Endothelial cell of umbilical vein (primary cell): Measurements from ENCODE around the gene SCG2. TPM values are rescaled to one million over a fixed set of nuclear protein-coding genes. Genes with fewer than 3 reads are reported as not detected.

Source experiments
- BruUV-seq: library from RNA; stranded (reverse); fragments of 400-500 nt; replicated peaks from 2 replicates; lab custom pipeline; 2021; lab: Mats Ljungman, UMichigan
- CTCF ChIA-PET: fragments of 300-600, 350-600 bp; sonication (Branson Sonifier 250); formaldehyde crosslinking; loops from one replicate; lab custom pipeline; 2021; ENCODE audit warnings: antibody characterized with exemption, inconsistent platforms; lab: Charles Lee
- POLR2A ChIA-PET: fragments of 300-600, 350-600 bp; sonication (Branson Sonifier 250); formaldehyde crosslinking; loops from one replicate; lab custom pipeline; 2021; ENCODE audit warnings: antibody characterized with exemption, inconsistent platforms; lab: Charles Lee
- DNase-seq: peaks from one replicate; pipeline ENCODE4 v3.0.0-alpha.2; 2011; ENCODE audit warnings: low read depth, low spot score
- FAIRE-seq: peaks from 2 replicates; lab custom pipeline; 2011; peaks lifted over from hg19 to GRCh38; lab: Jason Lieb, UNC
- H2AFZ ChIP-seq: 2 replicates; pipeline ENCODE4 v1.6.0; 2012; ENCODE audit warnings: low read depth, low read length, control low read depth, inconsistent platforms
- H3K27ac ChIP-seq: 2 replicates; pipeline ENCODE4 v1.5.1; 2011; ENCODE audit warnings: low read depth, mild to moderate bottlenecking, control low read depth, low read length, moderate library complexity; ENCODE audit not compliant: insufficient read depth
- H3K27me3 ChIP-seq, 2 experiments: 2 replicates each; pipeline versions ENCODE4 v1.6.0 to v1.6.1; 2011; ENCODE audit warnings: low read length in 2 of 2, mixed read lengths in 1 of 2; ENCODE audit not compliant: control insufficient read depth in 2 of 2, insufficient read depth in 2 of 2
- H3K36me3 ChIP-seq, 2 experiments: 2 replicates in 1 of 2; 3 replicates in 1 of 2; pipeline ENCODE4 v1.5.1; 2011; ENCODE audit warnings: low read length in 2 of 2, mild to moderate bottlenecking in 1 of 2, moderate library complexity in 1 of 2; ENCODE audit not compliant: control insufficient read depth in 2 of 2, insufficient read depth in 2 of 2; ENCODE audit errors: extremely low read depth in 1 of 2
- H3K4me1 ChIP-seq: 3 replicates; pipeline ENCODE4 v1.5.1; 2011; ENCODE audit warnings: mild to moderate bottlenecking, low read length; ENCODE audit not compliant: control insufficient read depth, insufficient read depth; ENCODE audit errors: extremely low read depth
- H3K4me2 ChIP-seq: 2 replicates; pipeline ENCODE4 v1.6.1; 2011; ENCODE audit warnings: low read length, control low read depth, mixed read lengths; ENCODE audit not compliant: insufficient read depth
- H3K4me3 ChIP-seq, 3 experiments: fragments of 200-600 bp in 1 of 3; sonication (generic), shearing (Covaris generic) in 1 of 3; replicated peaks in 1 of 3; 2 replicates each; pipeline ENCODE4 v1.5.1; 2011 to 2016; ENCODE audit warnings: control low read depth in 3 of 3, low read length in 3 of 3, mild to moderate bottlenecking in 2 of 3, inconsistent platforms in 1 of 3, low read depth in 1 of 3, moderate library complexity in 1 of 3; ENCODE audit not compliant: insufficient read depth in 1 of 3
- H3K79me2 ChIP-seq: 2 replicates; pipeline ENCODE4 v1.6.0; 2012; ENCODE audit warnings: low read length, inconsistent platforms; ENCODE audit not compliant: control insufficient read depth, insufficient read depth
- H3K9ac ChIP-seq: replicated peaks from 2 replicates; pipeline ENCODE3; 2011; ENCODE audit warnings: low read length, control low read depth; ENCODE audit not compliant: insufficient read depth; ENCODE audit errors: extremely low read depth
- H3K9me1 ChIP-seq: replicated peaks from 3 replicates; pipeline ENCODE4 v1.6.0; 2011; ENCODE audit warnings: mild to moderate bottlenecking, low read length; ENCODE audit not compliant: control insufficient read depth, insufficient read depth; ENCODE audit errors: extremely low read depth
- H3K9me3 ChIP-seq: replicated peaks from 2 replicates; pipeline ENCODE4 v1.5.1; 2012; ENCODE audit warnings: low read length, inconsistent platforms; ENCODE audit not compliant: control insufficient read depth, insufficient read depth
- H4K20me1 ChIP-seq: replicated peaks from 2 replicates; pipeline ENCODE3; 2011; ENCODE audit warnings: mild to moderate bottlenecking, low read length; ENCODE audit not compliant: control insufficient read depth, insufficient read depth; ENCODE audit errors: extremely low read depth
- EZH2 ChIP-seq: IDR thresholded peaks from 2 replicates; pipeline ENCODE4 v1.6.1; 2012; ENCODE audit warnings: borderline replicate concordance, low read depth, mild to moderate bottlenecking, moderate library complexity, low read length, inconsistent platforms; ENCODE audit not compliant: severe bottlenecking
- FOS ChIP-seq: IDR thresholded peaks from 2 replicates; pipeline ENCODE4 v1.6.1; 2011; ENCODE audit warnings: mild to moderate bottlenecking, low read length, moderate library complexity, borderline replicate concordance; ENCODE audit not compliant: insufficient read depth
- GATA2 ChIP-seq: IDR thresholded peaks from 2 replicates; pipeline ENCODE4 v1.7.0; 2011; ENCODE audit warnings: low read depth, mild to moderate bottlenecking, moderate library complexity, mixed read lengths, low read length; ENCODE audit not compliant: insufficient read length, insufficient read depth
- JUN ChIP-seq: IDR thresholded peaks from 2 replicates; pipeline ENCODE4 v1.6.1; 2011; ENCODE audit warnings: borderline replicate concordance, low read depth; ENCODE audit not compliant: insufficient read length, insufficient read depth
- MAX ChIP-seq: IDR thresholded peaks from 2 replicates; pipeline ENCODE4 v1.6.1; 2011; ENCODE audit not compliant: insufficient read depth, insufficient read length
- MYC ChIP-seq: IDR thresholded peaks from one replicate; pipeline ENCODE4 v1.6.1; 2011; ENCODE audit warnings: mild to moderate bottlenecking, low read depth, low read length
- POLR2A ChIP-seq: IDR thresholded peaks from 2 replicates; pipeline ENCODE4 v1.6.1; 2012; ENCODE audit warnings: low read depth, mild to moderate bottlenecking, control low read depth, low read length
- POLR2AphosphoS5 ChIP-seq: IDR thresholded peaks from 2 replicates; pipeline ENCODE4 v1.6.1; 2012; ENCODE audit warnings: low read depth, mild to moderate bottlenecking, control low read depth, low read length, moderate library complexity; ENCODE audit not compliant: insufficient read depth
- dilution Hi-C: fragments of 300-500 bp; cut with MboI; formaldehyde crosslinking; loops from one replicate; pipeline ENCODE4 v1.15.0; 2019; ENCODE audit warnings: low sequenced_read_pairs; ENCODE audit not compliant: extremely low pct_ligation_motif_present
- intact Hi-C: fragments of 100-400 bp; cut with micrococcal nuclease; formaldehyde crosslinking; loops from one replicate; pipeline ENCODE4 v1.10.0; 2022
- polyA plus RNA-seq, 4 experiments: library from polyadenylated mRNA; depleted of rRNA in 3 of 4; stranded (reverse) in 3 of 4; unstranded in 1 of 4; fragments of >200 nt; gene quantifications; 2 replicates each; pipeline versions ENCODE4 v1.2.1 to v1.2.3, GENCODE V29; 2011 to 2012; ENCODE audit warnings: missing spikeins in 1 of 4
- total RNA-seq: library from RNA; stranded (reverse); gene quantifications from 2 replicates; pipeline ENCODE4 v1.2.3, GENCODE V29; 2021
- TF ChIP-seq, protein P1 (sequence below), 2 donors: IDR thresholded peaks; 1 replicate in 1 of 2; 2 replicates in 1 of 2; pipeline ENCODE4 v1.5.1; 2011; ENCODE audit warnings: low read length in 2 of 2, mild to moderate bottlenecking in 2 of 2, moderate library complexity in 2 of 2, control low read depth in 1 of 2, inconsistent platforms in 1 of 2, low read depth in 1 of 2; ENCODE audit not compliant: insufficient read depth in 1 of 2; ENCODE audit errors: extremely low read depth in 1 of 2

SCG2 gene
- total and polyA plus RNA-seq, 2 donors (not counting 3 experiments of a cell fraction or from before 2014, with no cell fraction given): not detected

GRCh38 chr2:223588251-223588650 is 13.9 kb downstream of the SCG2 start:
- intact Hi-C loops (no loop called here), dilution Hi-C loops (no loop called here)
- POLR2A ChIA-PET: no interaction called here

More at GRCh38 chr2:223588251-223588650, 13.9 kb downstream of the SCG2 start:
- BruUV-seq: no TSS peak
- H3K4me2 ChIP-seq: no peak overlapping the region
- no peaks in the 10 kb centered on the region for H3K36me3 ChIP-seq
- no peaks in the 10 kb centered on the region for H4K20me1 ChIP-seq
- DNase-seq: no peak
- H3K27me3 ChIP-seq: peaks cover 0 to 5% of the 10 kb centered on the region in 2 experiments
- H2AFZ ChIP-seq: no peak overlapping the region
- H3K27ac ChIP-seq: no peak overlapping the region
- no peak overlapping the region for H3K9ac ChIP-seq
- H3K4me3 ChIP-seq: no peak overlapping the region
- no peak for FAIRE-seq
- TF ChIP-seq MAX (no peak), EZH2 (no peak), MYC (no peak), FOS (no peak), GATA2 (no peak), JUN (no peak), POLR2A (no peak), POLR2AphosphoS5 (no peak)
- TF ChIP-seq, protein P1, sequence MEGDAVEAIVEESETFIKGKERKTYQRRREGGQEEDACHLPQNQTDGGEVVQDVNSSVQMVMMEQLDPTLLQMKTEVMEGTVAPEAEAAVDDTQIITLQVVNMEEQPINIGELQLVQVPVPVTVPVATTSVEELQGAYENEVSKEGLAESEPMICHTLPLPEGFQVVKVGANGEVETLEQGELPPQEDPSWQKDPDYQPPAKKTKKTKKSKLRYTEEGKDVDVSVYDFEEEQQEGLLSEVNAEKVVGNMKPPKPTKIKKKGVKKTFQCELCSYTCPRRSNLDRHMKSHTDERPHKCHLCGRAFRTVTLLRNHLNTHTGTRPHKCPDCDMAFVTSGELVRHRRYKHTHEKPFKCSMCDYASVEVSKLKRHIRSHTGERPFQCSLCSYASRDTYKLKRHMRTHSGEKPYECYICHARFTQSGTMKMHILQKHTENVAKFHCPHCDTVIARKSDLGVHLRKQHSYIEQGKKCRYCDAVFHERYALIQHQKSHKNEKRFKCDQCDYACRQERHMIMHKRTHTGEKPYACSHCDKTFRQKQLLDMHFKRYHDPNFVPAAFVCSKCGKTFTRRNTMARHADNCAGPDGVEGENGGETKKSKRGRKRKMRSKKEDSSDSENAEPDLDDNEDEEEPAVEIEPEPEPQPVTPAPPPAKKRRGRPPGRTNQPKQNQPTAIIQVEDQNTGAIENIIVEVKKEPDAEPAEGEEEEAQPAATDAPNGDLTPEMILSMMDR (IDR thresholded peaks at IDR 0.05; ENCODE audit: extremely low read depth in 1 of 2, insufficient read depth in 1 of 2, low read depth in 1 of 2, low read length in 2 of 2): no peak
- H3K9me3 ChIP-seq: no peaks in the 10 kb centered on the region
- H3K9me1 ChIP-seq: no peaks in the 10 kb centered on the region
- peaks cover 3% of the 10 kb centered on the region for H3K4me1 ChIP-seq
- H3K79me2 ChIP-seq: no peaks in the 10 kb centered on the region
- CTCF ChIA-PET: no interaction called here
